Activated naive CD4-positive, alpha-beta T cell treated with anti-CD3 and anti-CD28 coated beads, Interleukin-2, amount 50 U/mL, for 24 hours (primary cell): ENCODE measurements around the gene CTSL.
"Not testable (repeated sequence)": the region's sequence is repeated elsewhere in the genome, so short reads cannot be mapped to it uniquely, and the experiment has no call there.

Experiments used
- H3K27ac Mint-ChIP-seq: one replicate; pipeline ENCODE4 v1.8.0; 2021; ENCODE audit warnings: mild to moderate bottlenecking, mixed read lengths
- H3K27me3 Mint-ChIP-seq: one replicate; pipeline ENCODE4 v1.8.0; 2021; ENCODE audit warnings: mixed read lengths
- H3K36me3 Mint-ChIP-seq: one replicate; pipeline ENCODE4 v1.8.0; 2021; ENCODE audit warnings: mixed read lengths
- H3K4me1 Mint-ChIP-seq: one replicate; pipeline ENCODE4 v1.8.0; 2021; ENCODE audit warnings: mixed read lengths
- H3K4me3 Mint-ChIP-seq: one replicate; pipeline ENCODE4 v1.8.0; 2021; ENCODE audit warnings: mild to moderate bottlenecking, mixed read lengths
- H3K9me3 Mint-ChIP-seq: one replicate; pipeline ENCODE4 v1.8.0; 2021; ENCODE audit warnings: mixed read lengths

Gene CTSL

DNA sequence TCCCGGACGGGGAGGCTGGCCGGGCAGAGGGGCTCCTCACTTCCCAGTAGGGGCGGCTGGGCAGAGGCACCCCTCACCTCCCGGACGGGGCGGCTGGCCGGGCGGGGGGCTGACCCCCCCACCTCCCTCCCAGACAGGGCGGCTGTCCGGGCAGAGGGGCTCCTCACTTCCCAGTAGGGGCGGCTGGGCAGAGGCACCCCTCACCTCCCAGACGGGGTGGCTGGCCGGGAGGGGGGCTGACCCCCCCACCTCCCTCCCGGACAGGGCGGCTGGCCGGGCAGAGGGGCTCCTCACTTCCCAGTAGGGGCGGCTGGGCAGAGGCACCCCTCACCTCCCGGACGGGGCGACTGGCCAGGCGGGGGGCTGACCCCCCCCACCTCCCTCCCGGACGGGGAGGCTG is 32.4 kb downstream of the CTSL start:
- H3K4me3 Mint-ChIP-seq, H3K27ac Mint-ChIP-seq, H3K36me3 Mint-ChIP-seq, H3K27me3 Mint-ChIP-seq, H3K4me1 Mint-ChIP-seq, H3K9me3 Mint-ChIP-seq: not testable (repeated sequence)

- H3K27ac Mint-ChIP-seq, H3K4me1 Mint-ChIP-seq, H3K9me3 Mint-ChIP-seq, H3K27me3 Mint-ChIP-seq, H3K36me3 Mint-ChIP-seq, H3K4me3 Mint-ChIP-seq: not testable (repeated sequence)
These were observed 34.1 kb downstream of the CTSL start for GRCh38 chr9:87759980-87760379.

DNA sequence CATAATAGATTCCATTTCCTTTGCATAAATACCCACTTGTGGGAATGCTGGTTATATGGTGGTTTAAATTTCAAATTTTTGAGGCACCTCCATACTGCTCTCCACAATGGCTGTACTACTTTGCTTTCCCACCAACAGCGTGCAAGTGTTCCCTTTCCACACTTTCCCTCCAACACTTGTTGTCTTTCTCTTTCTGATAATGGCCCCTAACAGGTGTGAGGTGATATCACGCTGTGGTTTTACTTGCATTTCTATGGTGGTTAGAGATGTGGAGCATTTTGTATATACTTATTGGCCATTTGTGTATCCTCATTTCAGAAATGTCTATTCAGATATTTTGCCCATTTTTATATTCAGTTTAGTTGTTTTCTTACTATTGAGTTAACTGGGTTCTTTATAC is 34.6 kb downstream of the CTSL start:
- Mint-ChIP-seq H3K9me3 (no peaks in the 10 kb centered on the region), H3K4me3 (no peak overlapping the region), H3K27ac (no peak overlapping the region), H3K36me3 (no peaks in the 10 kb centered on the region), H3K4me1 (no peaks in the 10 kb centered on the region), H3K27me3 (peaks cover 2% of the 10 kb centered on the region)

GRCh38 chr9:87763286-87763685 is 37.4 kb downstream of the CTSL start:
- Mint-ChIP-seq H3K4me3 (no peak overlapping the region), H3K27ac (no peak overlapping the region), H3K9me3 (no peaks in the 10 kb centered on the region), H3K27me3 (peaks cover 2% of the 10 kb centered on the region), H3K36me3 (no peaks in the 10 kb centered on the region), H3K4me1 (no peaks in the 10 kb centered on the region)

DNA sequence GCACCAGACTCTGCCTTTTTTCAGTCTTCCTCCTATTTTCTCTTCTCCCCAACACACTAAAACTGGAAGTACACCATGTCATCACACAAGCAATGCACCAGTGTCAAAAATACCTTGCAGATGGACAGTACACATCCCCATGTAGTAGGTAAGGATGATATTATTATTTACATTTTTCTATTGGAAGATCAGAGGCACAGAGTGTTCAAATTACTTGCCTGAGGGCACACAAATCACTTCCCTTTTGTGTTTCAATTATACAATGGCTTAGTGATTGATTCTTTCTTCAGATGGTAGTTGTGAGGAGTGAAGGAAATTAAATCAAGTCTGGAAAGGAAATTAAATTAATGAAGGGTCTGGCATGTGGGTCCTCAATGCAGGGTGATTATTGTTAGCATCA is 39.6 kb downstream of the CTSL start:
- no peak overlapping the region for H3K27ac Mint-ChIP-seq
- no peaks in the 10 kb centered on the region for H3K9me3 Mint-ChIP-seq
- no peaks in the 10 kb centered on the region for H3K36me3 Mint-ChIP-seq
- H3K4me3 Mint-ChIP-seq, result no peak overlapping the region
- peaks cover 2% of the 10 kb centered on the region for H3K27me3 Mint-ChIP-seq
- no peaks in the 10 kb centered on the region for H3K4me1 Mint-ChIP-seq

DNA sequence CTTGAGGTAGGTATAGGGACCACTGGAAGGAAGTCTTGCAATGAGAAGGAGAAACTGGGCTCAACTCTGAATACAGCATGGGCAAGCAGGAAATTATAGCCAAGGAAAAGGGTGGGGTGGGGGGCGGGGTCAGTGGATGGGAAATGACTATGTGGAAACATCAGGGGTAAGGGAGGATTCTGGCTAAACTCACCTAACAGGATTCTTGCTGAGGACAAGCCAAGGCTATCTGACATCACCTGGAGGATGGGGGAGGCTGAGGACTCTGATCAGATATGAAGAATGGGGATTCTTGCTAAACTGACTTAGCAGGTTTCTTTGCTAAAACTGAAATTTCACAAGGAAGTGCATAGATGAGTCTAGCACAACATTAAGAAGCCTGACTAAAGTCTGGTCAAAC is 40.8 kb downstream of the CTSL start:
- H3K36me3 Mint-ChIP-seq, result no peaks in the 10 kb centered on the region
- no peak overlapping the region for H3K4me3 Mint-ChIP-seq
- H3K9me3 Mint-ChIP-seq, result no peaks in the 10 kb centered on the region
- no peaks in the 10 kb centered on the region for H3K4me1 Mint-ChIP-seq
- no peaks in the 10 kb centered on the region for H3K27me3 Mint-ChIP-seq
- H3K27ac Mint-ChIP-seq, result no peak overlapping the region

DNA sequence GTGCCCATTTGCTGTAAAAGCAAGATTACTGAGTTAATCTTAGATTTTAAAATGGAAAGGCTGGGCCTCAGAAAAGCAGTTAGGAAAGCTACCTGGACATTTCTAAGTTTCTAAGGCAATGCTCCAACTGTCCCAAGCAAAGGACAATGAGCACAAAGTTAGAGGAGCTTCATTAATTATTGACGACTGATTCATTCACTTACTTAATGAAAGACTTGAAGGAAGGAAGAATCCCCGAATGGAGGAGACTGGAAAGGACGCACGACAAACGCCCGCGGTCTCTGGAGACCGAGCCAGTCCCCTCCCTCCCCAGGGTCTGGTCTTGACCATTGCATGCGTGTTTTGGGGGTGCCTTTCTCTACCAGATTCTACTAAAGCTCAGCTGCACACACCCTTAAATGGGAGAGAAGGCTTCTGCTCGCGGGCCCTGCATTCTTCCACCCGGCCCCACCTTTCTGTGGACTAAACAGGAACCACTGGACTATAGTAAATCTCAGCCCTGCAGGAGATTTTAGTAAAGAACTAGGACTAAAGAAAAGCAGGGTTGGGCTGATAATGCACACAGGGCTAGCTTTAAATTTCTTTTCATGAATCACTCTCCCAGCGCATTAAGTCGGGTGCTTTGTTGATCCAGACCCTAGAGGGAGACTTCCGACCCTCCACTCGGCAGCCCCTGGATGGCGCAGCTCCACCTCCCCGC is 44.8 kb downstream of the CTSL start:
- H3K4me1 Mint-ChIP-seq, result no peaks in the 10 kb centered on the region
- H3K27ac Mint-ChIP-seq, result no peak overlapping the region
- no peak overlapping the region for H3K4me3 Mint-ChIP-seq
- H3K9me3 Mint-ChIP-seq, result no peaks in the 10 kb centered on the region
- peaks cover 2% of the 10 kb centered on the region for H3K27me3 Mint-ChIP-seq
- H3K36me3 Mint-ChIP-seq, result no peaks in the 10 kb centered on the region

- Mint-ChIP-seq H3K4me3 (no peak overlapping the region), H3K27me3 (peaks cover 2% of the 10 kb centered on the region), H3K36me3 (no peaks in the 10 kb centered on the region), H3K27ac (no peak overlapping the region), H3K4me1 (no peaks in the 10 kb centered on the region), H3K9me3 (no peaks in the 10 kb centered on the region)
These were observed 45.5 kb downstream of the CTSL start for GRCh38 chr9:87771316-87772006.

GRCh38 chr9:87776481-87777379 is 50.8 kb downstream of the CTSL start:
- Mint-ChIP-seq H3K9me3 (no peaks in the 10 kb centered on the region), H3K27me3 (peaks cover 2% of the 10 kb centered on the region), H3K4me1 (no peaks in the 10 kb centered on the region), H3K36me3 (peaks cover 3% of the 10 kb centered on the region), H3K4me3 (no peak overlapping the region), H3K27ac (no peak overlapping the region)

DNA sequence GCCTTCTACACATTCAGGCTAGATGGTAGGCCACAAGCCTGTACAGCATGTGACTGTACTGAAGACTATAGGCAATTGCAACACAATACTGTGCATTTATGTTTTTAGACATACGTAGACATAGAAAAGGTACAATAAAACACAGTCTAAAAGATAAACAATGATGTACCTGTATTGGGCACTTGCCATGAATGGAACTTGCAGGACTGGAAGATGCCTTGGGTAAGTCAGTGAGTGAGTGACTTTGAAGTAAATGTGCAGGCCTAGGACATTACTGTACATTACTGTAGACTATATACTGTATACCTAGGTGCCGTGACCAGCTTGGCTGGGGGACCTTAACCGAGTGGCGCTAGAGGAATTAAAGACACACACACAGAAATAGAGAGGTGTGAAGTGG is 53.1 kb downstream of the CTSL start:
- Mint-ChIP-seq H3K4me1 (no peaks in the 10 kb centered on the region), H3K4me3 (no peak overlapping the region), H3K27ac (no peak overlapping the region), H3K36me3 (peaks cover 3% of the 10 kb centered on the region), H3K27me3 (no peaks in the 10 kb centered on the region), H3K9me3 (no peaks in the 10 kb centered on the region)
